Measurements from ENCODE around the gene SLC35B4.
"Not testable (repeated sequence)": the region's sequence is repeated elsewhere in the genome, so short reads cannot be mapped to it uniquely, and the experiment has no call there.

SLC35B4 gene

GRCh38 chr7:134330974-134331373 is 14.2 kb upstream of the SLC35B4 start:
- no peak for DNase-seq

GRCh38 chr7:134329614-134330346 is 13.1 kb upstream of the SLC35B4 start:
- DNase-seq, result no peak

DNA sequence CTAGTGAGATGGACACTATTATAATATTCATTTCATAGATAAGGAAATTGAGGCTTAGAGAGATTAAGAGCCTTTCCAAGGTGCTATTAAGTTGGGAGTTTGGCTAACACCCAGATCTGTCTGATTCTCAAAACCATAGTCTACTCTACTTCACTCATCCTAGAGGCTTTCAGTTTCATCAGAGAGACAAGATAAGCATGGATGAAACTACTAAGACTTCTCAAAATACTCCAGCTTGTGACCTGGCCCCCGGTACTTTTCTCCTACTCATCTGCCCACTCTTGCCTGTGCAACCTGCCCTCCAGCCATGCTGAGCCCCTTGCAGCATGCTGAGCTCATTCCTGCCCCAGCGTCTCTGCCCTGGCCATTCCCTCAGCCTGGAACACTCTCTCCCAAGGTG is 12.2 kb upstream of the SLC35B4 start:
- DNase-seq, result no peak

GRCh38 chr7:134327896-134328295 is 11.2 kb upstream of the SLC35B4 start:
- no peak for DNase-seq

DNA sequence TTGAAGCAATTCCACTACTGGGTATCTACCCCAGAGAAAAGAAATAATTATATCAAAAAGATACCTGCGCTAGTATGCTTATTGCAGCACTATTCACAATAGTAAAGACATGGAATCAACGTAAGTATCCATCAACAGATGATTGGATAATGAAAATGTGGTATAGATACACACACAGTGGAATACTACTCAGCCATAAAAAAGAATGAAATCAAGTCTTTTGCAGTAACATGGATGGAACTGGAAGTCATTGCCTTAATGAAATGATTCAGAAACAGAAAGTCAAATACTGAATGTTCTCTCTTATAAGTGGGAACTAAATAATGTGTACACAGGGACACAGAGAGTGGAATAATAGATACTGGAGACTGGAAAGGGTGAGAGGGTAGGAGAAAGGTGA is 7.4 kb upstream of the SLC35B4 start:
- no peak for DNase-seq

GRCh38 chr7:134320201-134320600 is 3.5 kb upstream of the SLC35B4 start:
- no peak for DNase-seq

DNA sequence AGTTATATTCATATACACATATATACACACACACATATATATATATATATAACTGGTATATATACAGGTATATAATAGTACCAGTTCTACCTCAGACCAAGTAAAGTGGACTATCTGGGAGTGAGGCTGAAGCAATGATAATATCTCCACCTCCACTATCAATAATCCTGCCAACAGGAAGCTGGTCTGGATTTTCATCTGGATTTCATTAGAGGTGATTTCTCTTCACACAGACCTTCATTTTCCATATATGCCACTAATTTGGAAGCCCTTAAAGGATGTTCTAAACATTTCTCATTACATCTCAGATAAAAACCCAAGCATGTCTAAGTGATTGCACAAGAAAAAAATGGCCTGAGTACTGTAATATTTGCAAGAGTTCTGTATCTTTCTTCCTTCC is 1.7 kb upstream of the SLC35B4 start:
- no peak for DNase-seq

GRCh38 chr7:134317434-134317833 is 704 bp upstream of the SLC35B4 start:
- no peak for DNase-seq

DNA sequence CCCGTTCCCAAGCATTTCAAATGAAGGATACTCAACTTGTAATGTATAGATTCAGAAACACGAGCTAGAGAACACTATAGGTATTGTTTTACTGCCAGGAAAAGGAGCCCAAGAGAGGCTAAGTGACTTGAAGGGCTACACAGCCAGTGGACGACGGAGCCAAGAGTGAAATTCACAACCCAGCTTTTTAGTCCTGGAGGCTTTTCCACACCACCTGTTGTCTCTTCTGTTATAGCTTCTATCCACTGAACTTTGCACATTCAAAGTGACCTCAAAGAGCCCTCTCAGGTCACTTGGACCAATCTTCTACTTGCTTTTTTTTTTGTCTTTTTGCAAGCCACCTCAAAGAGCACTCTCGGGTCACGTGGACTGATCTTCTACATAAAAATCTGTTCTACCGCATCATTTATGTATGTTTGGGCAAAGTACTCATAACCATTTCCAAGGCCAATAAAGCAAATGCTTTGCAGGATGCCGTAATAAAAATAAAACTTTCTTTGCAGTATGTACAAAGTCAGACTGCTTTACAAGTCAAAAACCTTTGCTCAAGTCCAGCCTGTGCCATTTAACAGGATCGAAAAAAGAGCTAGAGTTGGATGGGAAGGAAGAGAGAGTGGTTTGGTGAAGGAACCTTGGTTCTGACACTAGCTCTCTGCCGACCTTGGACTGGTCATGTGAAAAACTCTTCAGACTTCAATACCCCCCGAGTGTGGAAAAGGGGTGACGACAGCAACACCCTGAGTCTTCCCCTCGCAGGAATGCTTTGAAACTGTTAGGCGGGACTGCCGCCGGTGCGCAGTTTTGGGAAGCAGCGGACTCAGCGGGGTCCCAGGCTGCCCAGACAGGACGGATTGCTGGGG is 821 bp downstream of the SLC35B4 start:
- no peak for DNase-seq

DNA sequence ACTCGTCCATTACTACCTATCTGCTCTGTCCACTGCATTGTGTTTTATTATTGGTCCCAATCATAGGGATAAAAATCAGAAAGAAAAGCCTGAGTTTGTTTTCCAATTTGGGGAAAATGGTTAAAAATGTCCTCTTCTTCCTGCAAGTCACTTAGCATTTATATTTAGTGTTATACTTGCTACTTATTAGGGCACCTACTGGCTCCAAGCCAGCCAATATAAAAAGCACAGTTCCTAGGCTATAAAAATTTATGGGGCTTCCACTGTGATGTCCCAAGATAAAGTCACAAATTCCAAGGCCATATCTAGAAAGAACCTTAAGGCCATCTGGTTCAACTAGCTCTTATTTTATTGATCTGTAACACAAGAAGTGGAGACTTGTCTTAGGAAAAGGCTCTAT is 3.2 kb downstream of the SLC35B4 start:
- DNase-seq, result no peak

DNA sequence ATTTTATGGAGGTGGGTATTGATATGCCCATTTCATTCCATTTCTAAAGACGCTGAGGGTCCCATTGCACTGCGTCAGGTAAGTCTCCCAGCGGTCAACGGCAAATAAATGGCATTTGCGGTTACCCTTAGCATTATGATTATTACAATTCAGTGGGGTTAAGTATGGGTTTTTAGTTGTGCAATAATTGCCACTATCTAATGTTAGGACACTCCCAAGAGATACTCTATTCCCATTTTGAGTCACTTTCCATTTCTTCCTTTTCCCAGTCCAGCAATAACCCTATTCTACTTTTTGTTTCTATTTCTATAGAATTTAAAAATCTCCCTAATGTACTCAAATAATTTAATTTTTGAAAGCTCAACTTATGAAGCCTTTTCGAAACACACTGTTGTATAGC is 4.0 kb downstream of the SLC35B4 start:
- DNase-seq, result no peak

DNA sequence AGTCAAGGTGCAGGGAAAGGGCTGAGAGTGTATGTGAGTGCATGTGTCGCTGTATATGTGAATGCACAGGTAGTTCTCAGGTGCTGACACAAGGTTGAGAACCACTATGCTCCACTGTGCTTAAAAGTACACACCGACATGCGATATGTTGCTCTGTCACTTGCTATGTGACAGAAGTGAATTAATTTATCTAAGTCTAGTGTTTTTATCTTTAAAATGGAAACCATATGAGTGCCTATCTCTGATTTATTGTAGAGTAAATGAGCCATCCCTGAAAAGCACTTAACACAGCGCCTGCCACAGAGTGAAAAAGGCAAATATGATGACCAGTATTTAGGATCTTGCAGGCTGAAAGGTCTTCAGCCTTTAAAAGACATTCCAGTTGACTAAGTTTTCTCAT is 4.9 kb downstream of the SLC35B4 start:
- DNase-seq, result no peak

DNA sequence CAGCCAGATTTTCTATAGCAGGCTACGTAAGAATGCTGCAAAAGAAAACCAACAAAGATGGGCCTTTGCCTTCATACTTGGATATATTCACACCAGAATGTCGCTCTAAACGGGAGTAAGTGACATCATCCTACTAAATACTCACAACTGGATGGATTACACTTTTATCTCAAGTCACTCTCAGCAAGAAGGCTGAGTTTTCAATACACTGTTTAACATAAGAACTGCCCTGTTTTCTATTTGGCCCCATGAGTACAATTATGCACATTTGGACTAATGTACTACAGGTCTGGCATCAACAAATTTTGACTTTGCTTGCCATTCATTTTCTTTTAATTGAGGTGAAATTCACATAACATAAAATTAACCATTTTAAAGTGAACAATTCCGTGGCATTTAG is 8.2 kb downstream of the SLC35B4 start:
- DNase-seq, result no peak

DNA sequence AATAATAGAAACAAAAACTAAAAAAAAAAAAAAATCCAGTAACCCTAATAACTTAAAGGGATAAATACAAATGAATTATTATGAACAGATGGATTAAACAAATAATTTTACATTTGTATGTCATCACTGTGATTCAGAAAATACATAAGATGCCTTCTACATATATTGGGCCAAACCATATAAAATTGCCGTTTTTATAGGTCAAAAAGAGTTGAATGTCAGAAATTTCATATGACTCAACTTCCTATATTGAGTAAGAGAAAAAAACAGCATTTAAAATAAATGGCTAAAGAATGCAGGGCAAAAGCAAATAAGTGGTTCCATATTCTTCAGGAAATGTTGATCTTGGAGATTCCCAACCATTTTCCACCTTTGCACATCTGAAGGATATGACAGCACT is 9.4 kb downstream of the SLC35B4 start:
- no peak for DNase-seq

GRCh38 chr7:134302120-134302519 is 14.6 kb downstream of the SLC35B4 start:
- no peak for DNase-seq

DNA sequence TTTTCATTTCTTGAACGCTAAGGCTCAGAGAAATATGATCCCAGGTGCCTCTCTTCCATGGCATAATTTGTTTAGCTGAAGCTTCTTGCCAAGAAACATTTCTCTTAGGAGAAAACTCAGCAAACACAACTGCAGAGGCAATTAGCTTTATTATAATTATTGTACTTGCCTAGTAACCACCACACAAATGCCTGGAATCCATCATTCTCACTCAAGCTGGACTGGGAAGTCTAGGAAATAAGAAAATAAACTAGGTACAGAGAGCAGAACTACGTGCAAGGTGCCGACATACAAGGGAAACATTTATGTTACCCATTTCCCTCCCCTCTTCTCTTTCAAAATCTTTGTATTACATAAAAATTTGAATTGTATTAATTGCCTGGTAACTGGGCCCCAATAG is 15.1 kb downstream of the SLC35B4 start:
- DNase-seq, result no peak

DNA sequence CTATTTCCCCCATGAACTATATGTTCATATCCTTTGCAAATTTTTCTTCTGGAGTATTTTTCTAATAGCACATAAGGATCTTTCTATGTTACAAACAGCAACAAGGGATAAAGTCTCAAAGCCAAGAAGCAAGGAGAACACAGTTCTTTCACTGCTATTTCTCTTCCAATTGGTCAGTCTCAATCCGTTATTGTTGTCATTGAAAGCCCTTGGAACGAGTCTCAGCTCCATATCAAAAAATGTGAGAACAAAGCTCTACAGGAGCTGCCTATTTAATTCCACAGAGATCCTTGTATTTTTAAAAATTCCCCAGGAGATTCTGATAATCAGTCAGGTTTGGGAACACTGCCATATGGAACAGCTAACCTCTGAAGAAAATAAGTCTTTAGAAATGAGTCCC is 15.7 kb downstream of the SLC35B4 start:
- no peak for DNase-seq

- no peak for DNase-seq
Observed at GRCh38 chr7:134298902-134299683, 17.6 kb downstream of the SLC35B4 start.

- no peak for DNase-seq
Observed at GRCh38 chr7:134297489-134297888, 19.2 kb downstream of the SLC35B4 start.

DNA sequence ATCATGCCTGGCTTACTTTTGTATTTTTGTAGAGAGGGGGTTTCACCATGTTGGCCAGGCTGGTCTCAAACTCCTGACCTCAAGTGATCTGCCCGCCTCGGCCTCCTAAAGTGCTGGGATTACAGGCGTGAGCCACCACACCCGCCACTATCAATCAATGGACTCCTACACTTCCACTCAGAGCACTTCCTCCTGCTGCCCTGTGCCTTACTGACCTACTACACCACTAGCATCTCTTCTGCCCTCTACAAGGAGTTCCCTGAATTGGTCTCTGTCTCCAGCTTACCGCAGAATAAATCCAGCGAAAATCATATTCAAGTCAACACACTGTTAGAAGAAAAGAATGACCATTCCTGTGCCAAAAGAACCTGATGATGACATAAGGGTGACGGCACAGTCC is 20.7 kb downstream of the SLC35B4 start:
- not testable (repeated sequence) for DNase-seq

- DNase-seq, result no peak
Observed at GRCh38 chr7:134293002-134293740, 23.6 kb downstream of the SLC35B4 start.

DNA sequence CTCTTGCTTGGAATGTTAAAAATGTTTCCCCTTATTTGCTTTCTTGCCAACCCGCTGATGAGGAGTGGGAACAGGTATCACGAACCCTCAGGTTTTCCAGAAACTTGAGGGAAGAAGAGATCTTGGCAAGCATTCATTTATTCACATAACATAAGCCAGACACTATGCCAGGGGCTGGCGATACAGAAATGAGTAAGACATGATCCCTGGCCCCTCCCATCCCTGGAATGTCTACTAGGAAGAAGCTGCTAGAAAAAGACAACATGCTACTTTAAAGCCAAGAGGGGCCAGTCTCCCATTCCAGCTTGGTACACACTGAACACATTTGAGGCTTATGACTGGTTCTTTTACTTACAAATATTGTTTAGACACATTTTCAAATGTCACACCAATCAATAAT is 26.4 kb downstream of the SLC35B4 start:
- DNase-seq, result no peak

- no peak for DNase-seq
Observed at GRCh38 chr7:134289841-134290240, 26.9 kb downstream of the SLC35B4 start.
